ENCODE results near the gene FBLN7.

- TF ChIP-seq CTCF (IDR thresholded peaks at IDR 0.05) (no peak), POLR2A (IDR thresholded peaks at IDR 0.05) (no peak)
Measured at GRCh38 chr2:112195167-112195766, 57.1 kb downstream of the FBLN7 start.
